Measurements from ENCODE around the gene IFIT1. TPM values are rescaled to one million over a fixed set of nuclear protein-coding genes. Genes with fewer than 3 reads are reported as not detected.

The IFIT1 gene
- total and polyA plus RNA-seq, 2 donors from 2014 or later: 16.9 to 40.9 TPM

GRCh38 chr10:89355394-89355931 is 37.0 kb upstream of the IFIT1 start:
- FAIRE-seq: no peak
- DNase-seq: no peak

DNA sequence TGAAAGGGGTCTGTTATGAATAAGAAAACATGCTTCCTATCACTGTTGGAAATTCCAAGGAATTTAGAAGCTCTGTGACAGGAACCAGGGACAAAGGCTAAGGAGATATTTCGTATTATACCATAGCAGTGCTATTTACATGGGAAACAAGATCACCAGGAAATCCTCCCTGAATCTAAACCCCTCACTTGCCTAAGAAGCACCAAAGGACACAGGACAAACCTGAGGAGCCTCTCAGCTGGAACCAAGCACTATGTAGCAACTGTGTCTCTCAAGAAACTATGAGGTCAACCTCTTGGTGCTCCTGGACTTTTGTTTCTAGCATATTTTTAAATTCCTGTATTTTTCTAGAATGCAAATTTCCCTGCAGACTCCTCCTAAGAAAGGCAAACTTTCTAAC is 35.3 kb upstream of the IFIT1 start:
- DNase-seq: peak in 2 of 5 donors; percentile 11 to 24
- intact Hi-C loops (cut with DNase I): no loop called here
- peaks cover 3 to 8% (median 5%) of the 10 kb centered on the region in 3 donors for H3K4me1 ChIP-seq (ENCODE audit: control insufficient read depth in 2 of 3, insufficient read depth in 2 of 3, low read depth in 1 of 3, low read length in 3 of 3)
- no peak for FAIRE-seq
- no peaks in the 10 kb centered on the region for H3K27me3 ChIP-seq (ENCODE audit: control insufficient read depth, insufficient read depth, low read length)
- no peak overlapping the region for H3K4me3 ChIP-seq (ENCODE audit: low read length in 3 of 3)
- TF ChIP-seq, protein P1, sequence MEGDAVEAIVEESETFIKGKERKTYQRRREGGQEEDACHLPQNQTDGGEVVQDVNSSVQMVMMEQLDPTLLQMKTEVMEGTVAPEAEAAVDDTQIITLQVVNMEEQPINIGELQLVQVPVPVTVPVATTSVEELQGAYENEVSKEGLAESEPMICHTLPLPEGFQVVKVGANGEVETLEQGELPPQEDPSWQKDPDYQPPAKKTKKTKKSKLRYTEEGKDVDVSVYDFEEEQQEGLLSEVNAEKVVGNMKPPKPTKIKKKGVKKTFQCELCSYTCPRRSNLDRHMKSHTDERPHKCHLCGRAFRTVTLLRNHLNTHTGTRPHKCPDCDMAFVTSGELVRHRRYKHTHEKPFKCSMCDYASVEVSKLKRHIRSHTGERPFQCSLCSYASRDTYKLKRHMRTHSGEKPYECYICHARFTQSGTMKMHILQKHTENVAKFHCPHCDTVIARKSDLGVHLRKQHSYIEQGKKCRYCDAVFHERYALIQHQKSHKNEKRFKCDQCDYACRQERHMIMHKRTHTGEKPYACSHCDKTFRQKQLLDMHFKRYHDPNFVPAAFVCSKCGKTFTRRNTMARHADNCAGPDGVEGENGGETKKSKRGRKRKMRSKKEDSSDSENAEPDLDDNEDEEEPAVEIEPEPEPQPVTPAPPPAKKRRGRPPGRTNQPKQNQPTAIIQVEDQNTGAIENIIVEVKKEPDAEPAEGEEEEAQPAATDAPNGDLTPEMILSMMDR (IDR thresholded peaks at IDR 0.05; ENCODE audit: borderline replicate concordance, extremely low read depth, insufficient read depth): no peak
- no peak overlapping the region for H3K9ac ChIP-seq (ENCODE audit: low read length in 3 of 3)
- no peaks in the 10 kb centered on the region for H3K36me3 ChIP-seq (ENCODE audit: control insufficient read depth in 2 of 3, insufficient read depth in 3 of 3, low read length in 3 of 3)
- no peaks in the 10 kb centered on the region for H3K9me3 ChIP-seq (ENCODE audit: control insufficient read depth in 2 of 3, insufficient read depth in 1 of 3, low read length in 3 of 3)
- H3K27ac ChIP-seq (ENCODE audit: low read depth in 2 of 2, low read length in 2 of 2): peak overlapping the region; percentile 36 to 58

More at GRCh38 chr10:89355394-89355931, 37.0 kb upstream of the IFIT1 start:
- Histone ChIP-seq H3K27me3 (ENCODE audit: control insufficient read depth, insufficient read depth, low read length) (no peaks in the 10 kb centered on the region), H3K4me1 (ENCODE audit: control insufficient read depth in 2 of 3, insufficient read depth in 2 of 3, low read depth in 1 of 3, low read length in 3 of 3) (peaks cover 11 to 16% (median 15%) of the 10 kb centered on the region in 3 donors), H3K9ac (ENCODE audit: low read length in 3 of 3) (no peak overlapping the region), H3K4me3 (ENCODE audit: low read length in 3 of 3) (no peak overlapping the region), H3K36me3 (ENCODE audit: control insufficient read depth in 2 of 3, insufficient read depth in 3 of 3, low read length in 3 of 3) (no peaks in the 10 kb centered on the region), H3K9me3 (ENCODE audit: control insufficient read depth in 2 of 3, insufficient read depth in 1 of 3, low read length in 3 of 3) (no peaks in the 10 kb centered on the region), H3K27ac (ENCODE audit: low read depth in 2 of 2, low read length in 2 of 2) (no peak overlapping the region)
- intact Hi-C loops (cut with DNase I): no loop called here
- TF ChIP-seq, protein P1 (IDR thresholded peaks at IDR 0.05; ENCODE audit: borderline replicate concordance, extremely low read depth, insufficient read depth): no peak

GRCh38 chr10:89357975-89358374 is 34.4 kb upstream of the IFIT1 start:
- TF ChIP-seq, protein P1 (IDR thresholded peaks at IDR 0.05; ENCODE audit: borderline replicate concordance, extremely low read depth, insufficient read depth): no peak
- Histone ChIP-seq H3K27ac (ENCODE audit: low read depth in 2 of 2, low read length in 2 of 2) (no peak overlapping the region), H3K27me3 (ENCODE audit: control insufficient read depth, insufficient read depth, low read length) (no peaks in the 10 kb centered on the region), H3K4me3 (ENCODE audit: low read length in 3 of 3) (no peak overlapping the region), H3K4me1 (ENCODE audit: control insufficient read depth in 2 of 3, insufficient read depth in 2 of 3, low read depth in 1 of 3, low read length in 3 of 3) (peaks cover 0 to 2% (median 0%) of the 10 kb centered on the region in 3 donors), H3K9ac (ENCODE audit: low read length in 3 of 3) (no peak overlapping the region), H3K9me3 (ENCODE audit: control insufficient read depth in 2 of 3, insufficient read depth in 1 of 3, low read length in 3 of 3) (no peaks in the 10 kb centered on the region), H3K36me3 (ENCODE audit: control insufficient read depth in 2 of 3, insufficient read depth in 3 of 3, low read length in 3 of 3) (no peaks in the 10 kb centered on the region)
- no peak for FAIRE-seq
- DNase-seq: no peak
- intact Hi-C loops (cut with DNase I): no loop called here

- H3K9me3 ChIP-seq (ENCODE audit: control insufficient read depth in 2 of 3, insufficient read depth in 1 of 3, low read length in 3 of 3): no peaks in the 10 kb centered on the region
- DNase-seq: no peak
- peaks cover 0 to 6% (median 4%) of the 10 kb centered on the region in 3 donors for H3K4me1 ChIP-seq (ENCODE audit: control insufficient read depth in 2 of 3, insufficient read depth in 2 of 3, low read depth in 1 of 3, low read length in 3 of 3)
- no peak for FAIRE-seq
- H3K4me3 ChIP-seq (ENCODE audit: low read length in 3 of 3): no peak overlapping the region
- H3K27me3 ChIP-seq (ENCODE audit: control insufficient read depth, insufficient read depth, low read length): no peaks in the 10 kb centered on the region
- H3K36me3 ChIP-seq (ENCODE audit: control insufficient read depth in 2 of 3, insufficient read depth in 3 of 3, low read length in 3 of 3): no peaks in the 10 kb centered on the region
- TF ChIP-seq, protein P1 (IDR thresholded peaks at IDR 0.05; ENCODE audit: borderline replicate concordance, extremely low read depth, insufficient read depth): no peak
- no peak overlapping the region for H3K27ac ChIP-seq (ENCODE audit: low read depth in 2 of 2, low read length in 2 of 2)
- H3K9ac ChIP-seq (ENCODE audit: low read length in 3 of 3): no peak overlapping the region
- intact Hi-C loops (cut with DNase I): no loop called here
Measured at GRCh38 chr10:89360157-89360556, 32.3 kb upstream of the IFIT1 start.

All from kidney (tissue), 14 donors.